D721Med (cell line): ENCODE results near the gene SLC29A1.
"Not testable (repeated sequence)": the region's sequence is repeated elsewhere in the genome, so short reads cannot be mapped to it uniquely, and the experiment has no call there.

Experiments
- DNase-seq: peaks from one replicate; pipeline ENCODE4 v3.0.0; 2011; ENCODE audit warnings: low spot score; ENCODE audit not compliant: insufficient read length
- FAIRE-seq: peaks from 2 replicates; lab custom pipeline; 2011; peaks lifted over from hg19 to GRCh38; lab: Jason Lieb, UNC
- TF ChIP-seq, protein P1 (sequence below): IDR thresholded peaks from 2 replicates; pipeline ENCODE4 v1.5.1; 2012; ENCODE audit warnings: mild to moderate bottlenecking, control low read depth; ENCODE audit not compliant: insufficient read depth; ENCODE audit errors: missing control alignments

SLC29A1 gene

DNA sequence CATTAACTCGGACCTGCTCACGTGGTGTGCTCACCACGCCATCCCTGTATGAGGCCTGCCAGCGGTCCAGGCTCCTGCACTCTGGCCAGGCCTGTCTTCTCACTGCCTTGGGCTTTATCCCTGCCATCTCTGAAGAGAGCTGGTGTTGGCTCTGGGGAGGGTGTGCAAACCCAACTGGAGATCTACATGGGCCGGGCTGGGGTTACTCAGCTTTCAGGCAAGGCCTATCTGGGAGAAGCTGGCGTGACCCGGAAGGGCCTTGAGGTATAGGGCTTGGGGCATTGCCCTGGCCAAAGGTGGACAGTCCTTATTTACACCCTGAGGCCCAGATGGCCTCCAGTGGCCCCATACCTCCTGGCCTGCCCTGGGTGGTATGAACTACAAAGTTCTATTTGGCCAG, 5.0 kb downstream of the SLC29A1 start:
- TF ChIP-seq, protein P1, sequence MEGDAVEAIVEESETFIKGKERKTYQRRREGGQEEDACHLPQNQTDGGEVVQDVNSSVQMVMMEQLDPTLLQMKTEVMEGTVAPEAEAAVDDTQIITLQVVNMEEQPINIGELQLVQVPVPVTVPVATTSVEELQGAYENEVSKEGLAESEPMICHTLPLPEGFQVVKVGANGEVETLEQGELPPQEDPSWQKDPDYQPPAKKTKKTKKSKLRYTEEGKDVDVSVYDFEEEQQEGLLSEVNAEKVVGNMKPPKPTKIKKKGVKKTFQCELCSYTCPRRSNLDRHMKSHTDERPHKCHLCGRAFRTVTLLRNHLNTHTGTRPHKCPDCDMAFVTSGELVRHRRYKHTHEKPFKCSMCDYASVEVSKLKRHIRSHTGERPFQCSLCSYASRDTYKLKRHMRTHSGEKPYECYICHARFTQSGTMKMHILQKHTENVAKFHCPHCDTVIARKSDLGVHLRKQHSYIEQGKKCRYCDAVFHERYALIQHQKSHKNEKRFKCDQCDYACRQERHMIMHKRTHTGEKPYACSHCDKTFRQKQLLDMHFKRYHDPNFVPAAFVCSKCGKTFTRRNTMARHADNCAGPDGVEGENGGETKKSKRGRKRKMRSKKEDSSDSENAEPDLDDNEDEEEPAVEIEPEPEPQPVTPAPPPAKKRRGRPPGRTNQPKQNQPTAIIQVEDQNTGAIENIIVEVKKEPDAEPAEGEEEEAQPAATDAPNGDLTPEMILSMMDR = no peak
- FAIRE-seq = no peak
- no peak for DNase-seq

DNA sequence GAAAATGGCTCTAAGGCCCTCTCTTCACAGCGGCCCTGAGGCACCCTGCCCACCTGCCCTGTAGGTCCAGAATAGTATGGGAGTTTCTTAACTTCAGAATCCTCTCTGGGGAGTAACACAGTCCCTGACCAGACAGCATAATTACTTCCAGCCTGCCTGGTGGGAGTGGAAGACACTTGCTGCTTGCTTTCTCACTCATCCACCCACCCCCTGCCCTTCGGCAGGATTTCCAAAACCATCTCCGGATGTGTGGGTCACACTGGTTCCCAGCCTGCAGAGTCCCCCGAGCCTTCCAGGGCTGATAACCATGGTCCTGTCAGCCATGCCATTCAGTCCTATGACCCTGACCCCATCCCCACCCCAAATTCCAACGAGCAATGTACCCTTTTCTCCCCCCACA, 5.4 kb downstream of the SLC29A1 start:
- TF ChIP-seq, protein P1 = no peak
- FAIRE-seq (no peak), DNase-seq (no peak)

DNA sequence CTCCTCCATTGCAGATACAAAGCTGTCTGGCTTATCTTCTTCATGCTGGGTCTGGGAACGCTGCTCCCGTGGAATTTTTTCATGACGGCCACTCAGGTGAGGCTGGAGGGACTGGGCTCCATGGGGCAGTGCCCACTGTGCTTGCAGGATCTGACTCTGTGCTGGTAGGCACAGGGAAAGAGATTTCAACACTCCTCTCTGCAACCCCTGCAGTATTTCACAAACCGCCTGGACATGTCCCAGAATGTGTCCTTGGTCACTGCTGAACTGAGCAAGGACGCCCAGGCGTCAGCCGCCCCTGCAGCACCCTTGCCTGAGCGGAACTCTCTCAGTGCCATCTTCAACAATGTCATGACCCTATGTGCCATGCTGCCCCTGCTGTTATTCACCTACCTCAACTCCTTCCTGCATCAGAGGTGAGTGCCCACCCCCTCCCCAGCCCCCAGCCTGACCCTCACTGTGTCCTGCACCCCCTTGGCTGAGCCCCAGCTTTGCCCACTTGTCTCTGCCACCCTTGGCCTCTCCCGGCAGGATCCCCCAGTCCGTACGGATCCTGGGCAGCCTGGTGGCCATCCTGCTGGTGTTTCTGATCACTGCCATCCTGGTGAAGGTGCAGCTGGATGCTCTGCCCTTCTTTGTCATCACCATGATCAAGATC, 6.1 kb downstream of the SLC29A1 start:
- FAIRE-seq = no peak
- TF ChIP-seq, protein P1 = no peak
- DNase-seq = no peak

DNA sequence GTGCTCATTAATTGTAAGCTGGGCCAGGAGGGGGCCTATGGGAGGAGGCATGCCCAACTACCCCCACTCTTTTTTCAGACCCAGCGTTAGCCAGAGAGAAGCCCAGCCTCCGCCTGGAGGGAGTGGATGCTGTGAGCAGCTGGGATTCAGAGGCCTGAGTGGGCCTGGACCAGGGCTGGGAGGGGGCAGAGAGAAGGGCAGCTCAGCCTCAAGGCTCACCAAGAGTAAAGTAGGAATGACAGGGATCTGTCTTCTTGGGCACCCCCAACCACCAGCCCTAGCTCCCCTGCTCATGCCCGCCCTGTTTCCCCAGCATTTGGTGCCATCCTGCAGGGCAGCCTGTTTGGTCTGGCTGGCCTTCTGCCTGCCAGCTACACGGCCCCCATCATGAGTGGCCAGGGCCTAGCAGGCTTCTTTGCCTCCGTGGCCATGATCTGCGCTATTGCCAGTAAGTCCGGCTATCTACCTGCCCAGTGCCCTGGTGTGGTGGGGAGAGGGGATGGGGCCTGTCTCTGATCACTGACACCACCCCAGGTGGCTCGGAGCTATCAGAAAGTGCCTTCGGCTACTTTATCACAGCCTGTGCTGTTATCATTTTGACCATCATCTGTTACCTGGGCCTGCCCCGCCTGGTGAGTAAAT, 6.8 kb downstream of the SLC29A1 start:
- DNase-seq (no peak), FAIRE-seq (no peak)
- TF ChIP-seq, protein P1 = no peak

DNA sequence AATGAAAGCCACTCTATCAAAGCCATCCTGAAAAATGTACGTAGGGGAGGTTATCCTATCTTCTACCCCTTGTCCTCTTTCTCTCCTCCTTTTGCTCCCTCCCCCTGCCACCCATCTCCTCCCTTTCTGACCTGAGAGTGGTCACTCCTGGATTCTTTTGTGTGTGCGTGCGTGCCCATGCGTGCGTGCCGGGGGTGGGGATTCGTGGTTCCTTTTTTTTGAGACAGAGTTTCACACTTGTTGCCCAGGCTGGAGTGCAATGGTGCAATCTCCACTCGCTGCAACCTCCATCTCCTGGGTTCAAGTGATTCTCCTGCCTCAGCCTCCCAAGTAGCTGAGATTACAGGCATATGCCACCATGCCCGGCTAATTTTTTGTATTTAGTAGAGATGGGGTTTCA, 8.0 kb downstream of the SLC29A1 start:
- DNase-seq, FAIRE-seq: not testable (repeated sequence)

DNA sequence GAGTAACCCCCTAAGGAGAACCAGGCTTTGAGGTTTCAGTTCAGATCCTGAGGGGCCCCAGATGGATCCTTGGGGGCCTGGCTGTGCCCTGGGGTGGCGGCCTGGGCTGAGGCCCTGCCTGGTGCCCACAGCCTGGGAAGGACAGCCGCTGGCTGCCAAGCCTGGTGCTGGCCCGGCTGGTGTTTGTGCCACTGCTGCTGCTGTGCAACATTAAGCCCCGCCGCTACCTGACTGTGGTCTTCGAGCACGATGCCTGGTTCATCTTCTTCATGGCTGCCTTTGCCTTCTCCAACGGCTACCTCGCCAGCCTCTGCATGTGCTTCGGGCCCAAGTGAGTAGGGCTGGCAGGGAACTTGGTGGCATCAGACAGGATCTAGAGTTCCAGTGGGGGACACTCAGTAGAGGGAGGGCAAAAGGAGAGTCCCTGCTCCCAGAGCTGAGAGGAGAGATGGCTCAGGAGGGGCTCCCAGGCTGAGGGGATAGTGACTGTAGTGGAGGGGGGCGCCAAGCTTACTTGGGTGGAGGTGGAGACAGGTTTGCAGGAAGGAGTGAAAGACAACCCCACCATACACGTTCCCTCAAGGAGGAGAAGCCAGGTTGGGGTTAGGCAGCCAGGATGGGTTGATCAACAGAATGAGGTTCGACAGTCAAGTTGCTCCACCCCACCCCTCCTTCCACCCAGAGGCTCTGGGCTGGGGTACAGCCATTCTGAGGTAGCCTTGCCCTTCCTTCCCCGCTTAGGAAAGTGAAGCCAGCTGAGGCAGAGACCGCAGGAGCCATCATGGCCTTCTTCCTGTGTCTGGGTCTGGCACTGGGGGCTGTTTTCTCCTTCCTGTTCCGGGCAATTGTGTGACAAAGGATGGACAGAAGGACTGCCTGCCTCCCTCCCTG, 9.5 kb downstream of the SLC29A1 start:
- TF ChIP-seq, protein P1 = no peak
- DNase-seq = no peak

DNA sequence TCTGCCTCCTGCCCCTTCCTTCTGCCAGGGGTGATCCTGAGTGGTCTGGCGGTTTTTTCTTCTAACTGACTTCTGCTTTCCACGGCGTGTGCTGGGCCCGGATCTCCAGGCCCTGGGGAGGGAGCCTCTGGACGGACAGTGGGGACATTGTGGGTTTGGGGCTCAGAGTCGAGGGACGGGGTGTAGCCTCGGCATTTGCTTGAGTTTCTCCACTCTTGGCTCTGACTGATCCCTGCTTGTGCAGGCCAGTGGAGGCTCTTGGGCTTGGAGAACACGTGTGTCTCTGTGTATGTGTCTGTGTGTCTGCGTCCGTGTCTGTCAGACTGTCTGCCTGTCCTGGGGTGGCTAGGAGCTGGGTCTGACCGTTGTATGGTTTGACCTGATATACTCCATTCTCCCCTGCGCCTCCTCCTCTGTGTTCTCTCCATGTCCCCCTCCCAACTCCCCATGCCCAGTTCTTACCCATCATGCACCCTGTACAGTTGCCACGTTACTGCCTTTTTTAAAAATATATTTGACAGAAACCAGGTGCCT, 10.2 kb downstream of the SLC29A1 start:
- DNase-seq (no peak), FAIRE-seq (no peak)
- TF ChIP-seq, protein P1 = no peak

More for the DNA sequence above, 9.5 kb downstream of the SLC29A1 start:
- no peak for FAIRE-seq
